GM23338 (cell line): ENCODE measurements around the gene PKD1L1. TPM values are rescaled to one million over a fixed set of nuclear protein-coding genes. Genes with fewer than 3 reads are reported as not detected.

ENCODE experiments used
- ATAC-seq: fragments of 200-7000 bp; cut with Tn5 transposase; 3 replicates; pipeline ENCODE4 v1.9.1; 2020
- DNase-seq: peaks from one replicate; pipeline ENCODE4 v3.0.0-alpha.2; 2015; ENCODE audit warnings: low spot score
- H2AFZ ChIP-seq: fragments of 200-600 bp; sonication (generic); 2 replicates; pipeline ENCODE4 v1.8.0; 2016; ENCODE audit warnings: antibody characterized with exemption, mild to moderate bottlenecking, moderate library complexity
- H3F3A ChIP-seq: fragments of 200-600 bp; sonication (generic); replicated peaks from 2 replicates; pipeline ENCODE4 v1.8.0; 2017; ENCODE audit warnings: antibody characterized with exemption, mixed run types, low read depth
- H3K27ac ChIP-seq: fragments of 200-600 bp; sonication (generic); 2 replicates; pipeline ENCODE4 v1.6.1; 2016; ENCODE audit warnings: low read depth
- H3K27me3 ChIP-seq: fragments of 200-600 bp; sonication (generic); 2 replicates; pipeline ENCODE4 v1.8.0; 2016; ENCODE audit warnings: mild to moderate bottlenecking, mixed run types, moderate library complexity; ENCODE audit not compliant: insufficient read depth
- H3K36me3 ChIP-seq: fragments of 200-600 bp; sonication (generic); 2 replicates; pipeline ENCODE4 v1.8.0; 2016; ENCODE audit warnings: mild to moderate bottlenecking; ENCODE audit not compliant: insufficient read depth
- H3K4me1 ChIP-seq: fragments of 200-600 bp; sonication (generic); 2 replicates; pipeline ENCODE4 v1.8.0; 2016; ENCODE audit warnings: mild to moderate bottlenecking, moderate library complexity; ENCODE audit not compliant: insufficient read depth
- H3K4me2 ChIP-seq: fragments of 200-600 bp; sonication (generic); 2 replicates; pipeline ENCODE4 v1.7.1; 2017; ENCODE audit warnings: mixed run types
- H3K4me3 ChIP-seq: fragments of 200-600 bp; sonication (generic); 2 replicates; pipeline ENCODE4 v1.6.1; 2016; ENCODE audit warnings: mixed run types
- H3K79me2 ChIP-seq: fragments of 200-600 bp; sonication (generic); replicated peaks from 2 replicates; pipeline ENCODE4 v1.8.0; 2017; ENCODE audit warnings: mild to moderate bottlenecking; ENCODE audit not compliant: insufficient read depth
- H3K9me2 ChIP-seq: fragments of 200-600 bp; sonication (generic); 2 replicates; pipeline ENCODE4 v1.8.0; 2017; ENCODE audit not compliant: insufficient read depth
- H4K20me1 ChIP-seq: fragments of 200-600 bp; sonication (generic); replicated peaks from 2 replicates; pipeline ENCODE4 v1.8.0; 2017; ENCODE audit warnings: mild to moderate bottlenecking; ENCODE audit not compliant: insufficient read depth
- H3K27ac Mint-ChIP-seq: 2 replicates; pipeline ENCODE4 v1.8.0; 2020; ENCODE audit warnings: inconsistent platforms, mild to moderate bottlenecking, moderate library complexity, mixed read lengths
- H3K27me3 Mint-ChIP-seq: 3 replicates; pipeline ENCODE4 v1.8.0; 2022; ENCODE audit warnings: low read depth, mild to moderate bottlenecking, moderate library complexity, mixed read lengths, inconsistent platforms; ENCODE audit not compliant: insufficient read depth, poor library complexity
- H3K36me3 Mint-ChIP-seq: 3 replicates; pipeline ENCODE4 v1.8.0; 2021; ENCODE audit warnings: low read depth, mild to moderate bottlenecking, inconsistent platforms, moderate library complexity, mixed read lengths
- H3K4me1 Mint-ChIP-seq: 3 replicates; pipeline ENCODE4 v1.8.0; 2020; ENCODE audit warnings: mild to moderate bottlenecking, inconsistent platforms, mixed read lengths
- H3K4me3 Mint-ChIP-seq: 3 replicates; pipeline ENCODE4 v1.8.0; 2021; ENCODE audit warnings: moderate library complexity, mild to moderate bottlenecking, inconsistent platforms, mixed read lengths
- H3K9me3 Mint-ChIP-seq: 3 replicates; pipeline ENCODE4 v1.8.0; 2020; ENCODE audit warnings: moderate library complexity, mild to moderate bottlenecking, inconsistent platforms, mixed read lengths
- ZNF462 ChIP-seq: fragments of 250-450 bp; sonication (Bioruptor Pico); IDR thresholded peaks from 2 replicates; pipeline ENCODE4 v1.5.0; 2020; ENCODE audit warnings: mild to moderate bottlenecking, moderate library complexity
- polyA plus RNA-seq: library from polyadenylated mRNA; unstranded; fragments of >200 nt; fragmentation: Nextera tagmentation; extraction: Ambion mirVana; gene quantifications from 2 replicates; pipeline ENCODE4 v1.2.1, GENCODE V29; 2016
- total RNA-seq: library from RNA; depleted of rRNA; stranded (reverse); fragments of >200 nt; shearing (Covaris generic); gene quantifications from 2 replicates; pipeline ENCODE4 v1.2.3, GENCODE V29; 2014; rRNA removed

Gene PKD1L1
- total and polyA plus RNA-seq, 2 experiments from 2014 or later = 0.03 TPM; not detected in 1

GRCh38 chr7:47725031-47725780, 223.1 kb downstream of the PKD1L1 start:
- H3K4me2 ChIP-seq = peak overlapping the region; percentile 57; the same call in 1 of the 2 replicates

More at GRCh38 chr7:47725031-47725780, 223.1 kb downstream of the PKD1L1 start:
- Histone ChIP-seq H3K36me3 (no peaks in the 10 kb centered on the region), H3K79me2 (no peaks in the 10 kb centered on the region), H4K20me1 (no peaks in the 10 kb centered on the region), H3K27me3 (no peaks in the 10 kb centered on the region), H3K9me2 (peaks cover 6% of the 10 kb centered on the region), H3K4me1 (peaks cover 4% of the 10 kb centered on the region), H2AFZ (peak overlapping the region; percentile 23), H3K4me3 (no peak overlapping the region), H3K27ac (no peak overlapping the region), H3F3A (no peaks in the 10 kb centered on the region)
- Mint-ChIP-seq H3K4me1 (peaks cover 15% of the 10 kb centered on the region), H3K27me3 (peaks cover 6% of the 10 kb centered on the region), H3K4me3 (no peak overlapping the region), H3K27ac (peak overlapping the region; percentile 45; the same call in 1 of the 2 replicates), H3K9me3 (no peaks in the 10 kb centered on the region), H3K36me3 (no peaks in the 10 kb centered on the region; the same call in 2 of the 3 replicates)
- no peak for DNase-seq
- ATAC-seq = no peak
- TF ChIP-seq ZNF462 (CRISPR knock-in tag) = no peak

Other genes with a start within 250 kb of the PKD1L1 start
- gene HUS1, start 31.1 kb upstream of the PKD1L1 start, total RNA-seq = 29.7 and 39.0 TPM in 2 replicates
- gene HUS1, start 31.1 kb upstream of the PKD1L1 start, polyA plus RNA-seq = 12.9 and 14.9 TPM in 2 replicates
- 0.52 TPM in 1 of 2 replicates, not detected in the other for gene SUN3, start 80.6 kb upstream of the PKD1L1 start, total RNA-seq
- gene SUN3, start 80.6 kb upstream of the PKD1L1 start, polyA plus RNA-seq = 1.0 TPM in 1 of 2 replicates, not detected in the other
- 0.42 and 1.6 TPM in 2 replicates for gene C7orf57, start 87.1 kb upstream of the PKD1L1 start, total RNA-seq
- 1.7 and 2.1 TPM in 2 replicates for gene C7orf57, start 87.1 kb upstream of the PKD1L1 start, polyA plus RNA-seq
- 22.7 and 28.6 TPM in 2 replicates for gene UPP1, start 140.8 kb upstream of the PKD1L1 start, total RNA-seq
- gene UPP1, start 140.8 kb upstream of the PKD1L1 start, polyA plus RNA-seq = 43.5 and 44.1 TPM in 2 replicates
- gene ABCA13, start 223.0 kb upstream of the PKD1L1 start, total RNA-seq = 0.16 and 0.21 TPM in 2 replicates
- not detected in 2 replicates for gene ABCA13, start 223.0 kb upstream of the PKD1L1 start, polyA plus RNA-seq